ENCODE measurements around the gene ANKRD33B.

DNA sequence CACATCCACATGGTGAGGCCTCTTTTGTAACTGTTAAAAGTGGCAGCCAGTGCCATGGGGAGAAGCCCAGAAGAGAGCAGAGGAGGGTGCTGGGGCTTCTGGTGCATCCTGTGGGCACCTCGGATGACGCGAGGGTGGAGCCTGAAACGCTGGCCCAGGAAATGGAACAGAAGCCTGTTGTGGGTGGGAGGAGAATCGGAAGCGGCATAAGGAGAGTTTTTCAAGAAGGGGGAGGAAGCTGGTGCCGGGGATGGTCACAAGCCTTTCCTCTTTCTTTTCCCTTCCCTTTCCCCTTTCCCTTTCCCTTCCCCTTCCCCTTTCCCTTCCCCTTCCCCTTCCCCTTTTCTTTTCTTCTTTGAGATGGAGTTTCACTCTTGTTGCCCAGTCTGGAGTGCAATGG, 12.9 kb downstream of the ANKRD33B start:
- TF ChIP-seq STAT1 (IDR thresholded peaks at IDR 0.05; ENCODE audit: unreplicated experiment) (no peak), CTCF (conservative IDR thresholded peaks at IDR 0.05; ENCODE audit: low read depth in 2 of 2) (no peak), EZH2phosphoT487 (IDR thresholded peaks at IDR 0.05; ENCODE audit: unreplicated experiment) (no peak), POLR2AphosphoS5 (IDR thresholded peaks at IDR 0.05; ENCODE audit: low read depth) (no peak), CREB1 (CRISPR knock-in tag; IDR thresholded peaks at IDR 0.05; ENCODE audit: low read depth) (no peak), NANOG (IDR thresholded peaks at IDR 0.05; ENCODE audit: borderline replicate concordance) (no peak), EZH2 (IDR thresholded peaks at IDR 0.05; ENCODE audit: low read depth, unreplicated experiment) (no peak), ZNF331 (CRISPR knock-in tag; IDR thresholded peaks at IDR 0.05; ENCODE audit: low read depth) (no peak), JUNB (IDR thresholded peaks at IDR 0.05; ENCODE audit: unreplicated experiment) (no peak), ZNF114 (CRISPR knock-in tag; IDR thresholded peaks at IDR 0.05) (no peak)
- TF ChIP-seq, protein P1, sequence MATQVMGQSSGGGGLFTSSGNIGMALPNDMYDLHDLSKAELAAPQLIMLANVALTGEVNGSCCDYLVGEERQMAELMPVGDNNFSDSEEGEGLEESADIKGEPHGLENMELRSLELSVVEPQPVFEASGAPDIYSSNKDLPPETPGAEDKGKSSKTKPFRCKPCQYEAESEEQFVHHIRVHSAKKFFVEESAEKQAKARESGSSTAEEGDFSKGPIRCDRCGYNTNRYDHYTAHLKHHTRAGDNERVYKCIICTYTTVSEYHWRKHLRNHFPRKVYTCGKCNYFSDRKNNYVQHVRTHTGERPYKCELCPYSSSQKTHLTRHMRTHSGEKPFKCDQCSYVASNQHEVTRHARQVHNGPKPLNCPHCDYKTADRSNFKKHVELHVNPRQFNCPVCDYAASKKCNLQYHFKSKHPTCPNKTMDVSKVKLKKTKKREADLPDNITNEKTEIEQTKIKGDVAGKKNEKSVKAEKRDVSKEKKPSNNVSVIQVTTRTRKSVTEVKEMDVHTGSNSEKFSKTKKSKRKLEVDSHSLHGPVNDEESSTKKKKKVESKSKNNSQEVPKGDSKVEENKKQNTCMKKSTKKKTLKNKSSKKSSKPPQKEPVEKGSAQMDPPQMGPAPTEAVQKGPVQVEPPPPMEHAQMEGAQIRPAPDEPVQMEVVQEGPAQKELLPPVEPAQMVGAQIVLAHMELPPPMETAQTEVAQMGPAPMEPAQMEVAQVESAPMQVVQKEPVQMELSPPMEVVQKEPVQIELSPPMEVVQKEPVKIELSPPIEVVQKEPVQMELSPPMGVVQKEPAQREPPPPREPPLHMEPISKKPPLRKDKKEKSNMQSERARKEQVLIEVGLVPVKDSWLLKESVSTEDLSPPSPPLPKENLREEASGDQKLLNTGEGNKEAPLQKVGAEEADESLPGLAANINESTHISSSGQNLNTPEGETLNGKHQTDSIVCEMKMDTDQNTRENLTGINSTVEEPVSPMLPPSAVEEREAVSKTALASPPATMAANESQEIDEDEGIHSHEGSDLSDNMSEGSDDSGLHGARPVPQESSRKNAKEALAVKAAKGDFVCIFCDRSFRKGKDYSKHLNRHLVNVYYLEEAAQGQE (IDR thresholded peaks at IDR 0.05; ENCODE audit: unreplicated experiment) = no peak
- TF ChIP-seq, protein P2, sequence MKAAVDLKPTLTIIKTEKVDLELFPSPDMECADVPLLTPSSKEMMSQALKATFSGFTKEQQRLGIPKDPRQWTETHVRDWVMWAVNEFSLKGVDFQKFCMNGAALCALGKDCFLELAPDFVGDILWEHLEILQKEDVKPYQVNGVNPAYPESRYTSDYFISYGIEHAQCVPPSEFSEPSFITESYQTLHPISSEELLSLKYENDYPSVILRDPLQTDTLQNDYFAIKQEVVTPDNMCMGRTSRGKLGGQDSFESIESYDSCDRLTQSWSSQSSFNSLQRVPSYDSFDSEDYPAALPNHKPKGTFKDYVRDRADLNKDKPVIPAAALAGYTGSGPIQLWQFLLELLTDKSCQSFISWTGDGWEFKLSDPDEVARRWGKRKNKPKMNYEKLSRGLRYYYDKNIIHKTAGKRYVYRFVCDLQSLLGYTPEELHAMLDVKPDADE (IDR thresholded peaks at IDR 0.05) = no peak
- TF ChIP-seq, protein P3, sequence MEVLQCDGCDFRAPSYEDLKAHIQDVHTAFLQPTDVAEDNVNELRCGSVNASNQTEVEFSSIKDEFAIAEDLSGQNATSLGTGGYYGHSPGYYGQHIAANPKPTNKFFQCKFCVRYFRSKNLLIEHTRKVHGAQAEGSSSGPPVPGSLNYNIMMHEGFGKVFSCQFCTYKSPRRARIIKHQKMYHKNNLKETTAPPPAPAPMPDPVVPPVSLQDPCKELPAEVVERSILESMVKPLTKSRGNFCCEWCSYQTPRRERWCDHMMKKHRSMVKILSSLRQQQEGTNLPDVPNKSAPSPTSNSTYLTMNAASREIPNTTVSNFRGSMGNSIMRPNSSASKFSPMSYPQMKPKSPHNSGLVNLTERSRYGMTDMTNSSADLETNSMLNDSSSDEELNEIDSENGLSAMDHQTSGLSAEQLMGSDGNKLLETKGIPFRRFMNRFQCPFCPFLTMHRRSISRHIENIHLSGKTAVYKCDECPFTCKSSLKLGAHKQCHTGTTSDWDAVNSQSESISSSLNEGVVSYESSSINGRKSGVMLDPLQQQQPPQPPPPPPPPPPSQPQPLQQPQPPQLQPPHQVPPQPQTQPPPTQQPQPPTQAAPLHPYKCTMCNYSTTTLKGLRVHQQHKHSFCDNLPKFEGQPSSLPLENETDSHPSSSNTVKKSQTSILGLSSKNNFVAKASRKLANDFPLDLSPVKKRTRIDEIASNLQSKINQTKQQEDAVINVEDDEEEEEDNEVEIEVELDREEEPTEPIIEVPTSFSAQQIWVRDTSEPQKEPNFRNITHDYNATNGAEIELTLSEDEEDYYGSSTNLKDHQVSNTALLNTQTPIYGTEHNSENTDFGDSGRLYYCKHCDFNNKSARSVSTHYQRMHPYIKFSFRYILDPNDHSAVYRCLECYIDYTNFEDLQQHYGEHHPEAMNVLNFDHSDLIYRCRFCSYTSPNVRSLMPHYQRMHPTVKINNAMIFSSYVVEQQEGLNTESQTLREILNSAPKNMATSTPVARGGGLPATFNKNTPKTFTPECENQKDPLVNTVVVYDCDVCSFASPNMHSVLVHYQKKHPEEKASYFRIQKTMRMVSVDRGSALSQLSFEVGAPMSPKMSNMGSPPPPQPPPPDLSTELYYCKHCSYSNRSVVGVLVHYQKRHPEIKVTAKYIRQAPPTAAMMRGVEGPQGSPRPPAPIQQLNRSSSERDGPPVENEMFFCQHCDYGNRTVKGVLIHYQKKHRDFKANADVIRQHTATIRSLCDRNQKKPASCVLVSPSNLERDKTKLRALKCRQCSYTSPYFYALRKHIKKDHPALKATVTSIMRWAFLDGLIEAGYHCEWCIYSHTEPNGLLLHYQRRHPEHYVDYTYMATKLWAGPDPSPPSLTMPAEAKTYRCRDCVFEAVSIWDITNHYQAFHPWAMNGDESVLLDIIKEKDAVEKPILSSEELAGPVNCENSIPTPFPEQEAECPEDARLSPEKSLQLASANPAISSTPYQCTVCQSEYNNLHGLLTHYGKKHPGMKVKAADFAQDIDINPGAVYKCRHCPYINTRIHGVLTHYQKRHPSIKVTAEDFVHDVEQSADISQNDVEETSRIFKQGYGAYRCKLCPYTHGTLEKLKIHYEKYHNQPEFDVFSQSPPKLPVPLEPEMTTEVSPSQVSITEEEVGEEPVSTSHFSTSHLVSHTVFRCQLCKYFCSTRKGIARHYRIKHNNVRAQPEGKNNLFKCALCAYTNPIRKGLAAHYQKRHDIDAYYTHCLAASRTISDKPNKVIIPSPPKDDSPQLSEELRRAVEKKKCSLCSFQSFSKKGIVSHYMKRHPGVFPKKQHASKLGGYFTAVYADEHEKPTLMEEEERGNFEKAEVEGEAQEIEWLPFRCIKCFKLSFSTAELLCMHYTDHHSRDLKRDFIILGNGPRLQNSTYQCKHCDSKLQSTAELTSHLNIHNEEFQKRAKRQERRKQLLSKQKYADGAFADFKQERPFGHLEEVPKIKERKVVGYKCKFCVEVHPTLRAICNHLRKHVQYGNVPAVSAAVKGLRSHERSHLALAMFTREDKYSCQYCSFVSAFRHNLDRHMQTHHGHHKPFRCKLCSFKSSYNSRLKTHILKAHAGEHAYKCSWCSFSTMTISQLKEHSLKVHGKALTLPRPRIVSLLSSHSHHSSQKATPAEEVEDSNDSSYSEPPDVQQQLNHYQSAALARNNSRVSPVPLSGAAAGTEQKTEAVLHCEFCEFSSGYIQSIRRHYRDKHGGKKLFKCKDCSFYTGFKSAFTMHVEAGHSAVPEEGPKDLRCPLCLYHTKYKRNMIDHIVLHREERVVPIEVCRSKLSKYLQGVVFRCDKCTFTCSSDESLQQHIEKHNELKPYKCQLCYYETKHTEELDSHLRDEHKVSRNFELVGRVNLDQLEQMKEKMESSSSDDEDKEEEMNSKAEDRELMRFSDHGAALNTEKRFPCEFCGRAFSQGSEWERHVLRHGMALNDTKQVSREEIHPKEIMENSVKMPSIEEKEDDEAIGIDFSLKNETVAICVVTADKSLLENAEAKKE (CRISPR knock-in tag; IDR thresholded peaks at IDR 0.05) = no peak

All from GM23338 (cell line).